Lower leg skin (tissue), 4 donors: ENCODE measurements around the gene MALSU1. TPM values are rescaled to one million over a fixed set of nuclear protein-coding genes. Genes with fewer than 3 reads are reported as not detected.

ENCODE experiments used
- DNase-seq, 2 donors: peaks; one replicate each; pipeline ENCODE4 v3.0.0-alpha.2; 2019; ENCODE audit warnings: low spot score in 2 of 2
- H3K4me3 ChIP-seq: fragments of 200-600 bp; sonication (generic); 2 replicates; pipeline ENCODE4 v1.5.1; 2017; ENCODE audit warnings: mild to moderate bottlenecking, low read depth; ENCODE audit not compliant: poor library complexity, severe bottlenecking
- CTCF ChIP-seq, 3 donors: fragments of 450-650 bp; IDR thresholded peaks; one replicate each; pipeline ENCODE4 v1.5.1; 2016; ENCODE audit warnings: antibody characterized with exemption in 3 of 3, mild to moderate bottlenecking in 3 of 3, moderate library complexity in 2 of 3
- POLR2A ChIP-seq, 2 donors: fragments of 450-650 bp; IDR thresholded peaks; one replicate each; pipeline ENCODE4 v1.6.1; 2016 to 2017; ENCODE audit warnings: antibody characterized with exemption in 2 of 2, mild to moderate bottlenecking in 1 of 2, moderate library complexity in 1 of 2
- WGBS, 2 donors: methylation state at CpG; one replicate each; pipeline ENCODE4 v1.1.5; 2018; 5-methylcytosine and 5-hydroxymethylcytosine counted together
- intact Hi-C: fragments of 100-400 bp; cut with DNase I; formaldehyde crosslinking; loops from one replicate; pipeline ENCODE4 v1.15.0; 2023; ENCODE audit warnings: low total_unique reads
- total RNA-seq, 4 donors: library from RNA; depleted of rRNA; stranded (reverse); fragments of >200 nt; gene quantifications; one replicate each; pipeline ENCODE4 v1.1.0, GENCODE V29; 2016

Gene MALSU1
- total RNA-seq, 4 donors from 2014 or later = 32.1 to 47.6 (median 35.2) TPM

- intact Hi-C loops = no loop called here
- no peak for DNase-seq
- H3K4me3 ChIP-seq = no peak overlapping the region
- TF ChIP-seq CTCF (IDR thresholded peaks at IDR 0.05) = no peak
- no peak for TF ChIP-seq POLR2A (IDR thresholded peaks at IDR 0.05)
- 87 to 89% methylated on average over 5 of the region's 5 CpGs for WGBS, 2 donors
Measured at GRCh38 chr7:23287612-23288011, 11.5 kb upstream of the MALSU1 start.

GRCh38 chr7:23290993-23291392, 8.1 kb upstream of the MALSU1 start:
- no peak overlapping the region for H3K4me3 ChIP-seq
- intact Hi-C loops = no loop called here
- DNase-seq = no peak
- TF ChIP-seq CTCF (IDR thresholded peaks at IDR 0.05) = no peak
- no peak for TF ChIP-seq POLR2A (IDR thresholded peaks at IDR 0.05)
- WGBS, 2 donors = 93 to 96% methylated on average over 9 of the region's 9 CpGs

GRCh38 chr7:23291957-23292560, 7.1 kb upstream of the MALSU1 start:
- 46 to 52% methylated on average over 3 of the region's 3 CpGs for WGBS, 2 donors
- intact Hi-C loops = no loop called here
- no peak for DNase-seq
- TF ChIP-seq POLR2A (IDR thresholded peaks at IDR 0.05) (no peak), CTCF (IDR thresholded peaks at IDR 0.05) (no peak)
- H3K4me3 ChIP-seq = no peak overlapping the region

GRCh38 chr7:23292623-23293022, 6.5 kb upstream of the MALSU1 start:
- intact Hi-C loops = no loop called here
- DNase-seq = no peak
- TF ChIP-seq CTCF (IDR thresholded peaks at IDR 0.05) = no peak
- TF ChIP-seq POLR2A (IDR thresholded peaks at IDR 0.05) = no peak
- H3K4me3 ChIP-seq = no peak overlapping the region
- WGBS, 2 donors = 87 to 96% methylated on average over 4 of the region's 4 CpGs

- WGBS, 2 donors = 73 to 77% methylated on average over 12 of the region's 12 CpGs
- no peak for TF ChIP-seq CTCF (IDR thresholded peaks at IDR 0.05)
- TF ChIP-seq POLR2A (IDR thresholded peaks at IDR 0.05) = no peak
- no peak overlapping the region for H3K4me3 ChIP-seq
- DNase-seq = no peak
- intact Hi-C loops = no loop called here
Measured at GRCh38 chr7:23293500-23294073, 5.6 kb upstream of the MALSU1 start.
